ENCODE results near the gene WWC2. TPM values are rescaled to one million over a fixed set of nuclear protein-coding genes. Genes with fewer than 3 reads are reported as not detected.

The WWC2 gene
- polyA plus RNA-seq, 2 of the 4 experiments (the other 2 are of a cell fraction) = 14.9 to 26.9 TPM

DNA sequence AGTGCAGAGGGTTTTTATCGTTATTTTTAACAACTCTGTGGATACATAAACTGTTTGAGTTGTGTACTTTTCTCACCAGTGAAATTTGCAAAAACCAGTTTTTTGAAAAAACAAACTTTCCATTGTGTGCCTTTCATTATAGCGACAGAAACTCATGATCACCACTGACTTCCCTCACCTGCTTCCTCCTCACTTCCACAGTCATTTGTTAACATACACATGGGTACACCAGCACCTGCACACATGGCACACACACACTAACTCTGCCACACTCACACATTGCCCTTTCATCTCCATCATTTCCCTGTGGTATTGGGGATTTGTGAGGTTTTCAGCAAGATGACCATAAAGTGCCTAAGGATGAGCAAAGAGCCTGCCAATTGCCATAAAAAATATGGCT is 200.4 kb downstream of the WWC2 start (continued):
- TF ChIP-seq EHMT2 (IDR thresholded peaks at IDR 0.05; ENCODE audit: low read depth) (no peak), RARB (CRISPR knock-in tag; IDR thresholded peaks at IDR 0.05) (no peak), CBX2 (IDR thresholded peaks at IDR 0.05; ENCODE audit: borderline replicate concordance, low read depth) (no peak), TP53 (CRISPR knock-in tag; IDR thresholded peaks at IDR 0.05) (no peak), FOXS1 (CRISPR knock-in tag; IDR thresholded peaks at IDR 0.05) (no peak), ZFP36 (IDR thresholded peaks at IDR 0.05; ENCODE audit: borderline replicate concordance, partially characterized antibody) (no peak)
- TF ChIP-seq, protein P1, sequence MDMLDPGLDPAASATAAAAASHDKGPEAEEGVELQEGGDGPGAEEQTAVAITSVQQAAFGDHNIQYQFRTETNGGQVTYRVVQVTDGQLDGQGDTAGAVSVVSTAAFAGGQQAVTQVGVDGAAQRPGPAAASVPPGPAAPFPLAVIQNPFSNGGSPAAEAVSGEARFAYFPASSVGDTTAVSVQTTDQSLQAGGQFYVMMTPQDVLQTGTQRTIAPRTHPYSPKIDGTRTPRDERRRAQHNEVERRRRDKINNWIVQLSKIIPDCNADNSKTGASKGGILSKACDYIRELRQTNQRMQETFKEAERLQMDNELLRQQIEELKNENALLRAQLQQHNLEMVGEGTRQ (IDR thresholded peaks at IDR 0.05) = no peak
- TF ChIP-seq, protein P2, sequence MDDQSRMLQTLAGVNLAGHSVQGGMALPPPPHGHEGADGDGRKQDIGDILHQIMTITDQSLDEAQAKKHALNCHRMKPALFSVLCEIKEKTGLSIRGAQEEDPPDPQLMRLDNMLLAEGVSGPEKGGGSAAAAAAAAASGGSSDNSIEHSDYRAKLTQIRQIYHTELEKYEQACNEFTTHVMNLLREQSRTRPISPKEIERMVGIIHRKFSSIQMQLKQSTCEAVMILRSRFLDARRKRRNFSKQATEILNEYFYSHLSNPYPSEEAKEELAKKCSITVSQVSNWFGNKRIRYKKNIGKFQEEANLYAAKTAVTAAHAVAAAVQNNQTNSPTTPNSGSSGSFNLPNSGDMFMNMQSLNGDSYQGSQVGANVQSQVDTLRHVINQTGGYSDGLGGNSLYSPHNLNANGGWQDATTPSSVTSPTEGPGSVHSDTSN (IDR thresholded peaks at IDR 0.05) = no peak

DNA sequence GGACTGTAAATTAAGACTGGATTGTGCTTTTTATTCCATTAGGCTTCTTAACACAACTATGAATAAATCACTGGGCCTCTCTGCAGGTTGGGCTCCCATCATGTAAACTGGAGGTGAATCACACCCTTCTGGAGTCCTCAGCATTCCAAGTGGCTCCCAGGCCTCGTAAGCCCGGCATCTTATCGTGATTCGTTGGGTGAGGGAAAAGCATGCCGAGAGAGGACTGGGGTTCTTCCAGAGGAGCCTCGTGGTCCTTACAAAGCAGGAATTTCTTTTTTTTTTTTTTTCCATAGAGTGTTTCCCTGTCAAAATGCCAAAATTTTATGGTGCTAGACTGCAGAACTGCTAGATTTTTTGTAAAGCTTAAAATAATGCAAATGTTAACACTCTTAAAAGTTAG is 201.0 kb downstream of the WWC2 start:
- Histone ChIP-seq H3K4me3 (no peak overlapping the region), H3K4me2 (no peak overlapping the region), H3K4me1 (no peaks in the 10 kb centered on the region), H3K27ac (no peak overlapping the region), H3K9me3 (no peaks in the 10 kb centered on the region)
- WGBS (ENCODE audit: missing lambda C conversion rate) = 94% methylated on average over 6 of the region's 6 CpGs
- FAIRE-seq (no peak), ATAC-seq (no peak), DNase-seq (ENCODE audit: low read depth in 1 of 2, low spot score in 1 of 2) (no peak)
- ChIA-PET CTCF (no interaction called here), POLR2A (no interaction called here)
- TF ChIP-seq TFCP2L1 (CRISPR knock-in tag; IDR thresholded peaks at IDR 0.05) (no peak), BHLHE40 (IDR thresholded peaks at IDR 0.05; ENCODE audit: low read depth, low read length) (no peak)

DNA sequence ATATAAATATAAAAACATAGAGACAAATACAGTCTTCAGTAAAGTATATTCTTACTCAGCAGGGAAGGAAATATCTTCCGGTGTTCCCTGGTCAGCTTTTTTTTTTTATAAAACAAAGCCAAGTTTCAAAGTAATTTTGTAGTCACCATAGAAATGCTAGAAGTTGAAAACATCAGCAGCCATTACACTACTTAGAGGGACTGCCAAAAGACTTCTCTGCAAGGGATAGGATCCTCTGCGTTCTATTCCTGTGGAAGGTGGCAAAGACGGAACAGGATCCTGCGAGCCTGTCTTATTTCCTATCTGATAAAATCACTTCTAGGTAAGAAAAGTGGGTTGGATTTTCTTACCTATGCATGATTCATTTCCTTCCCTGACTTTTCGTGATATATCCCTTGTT is 201.6 kb downstream of the WWC2 start:
- no peaks in the 10 kb centered on the region for H3K9me3 ChIP-seq
- WGBS (ENCODE audit: missing lambda C conversion rate) = 91% methylated on average over 5 of the region's 5 CpGs
- no peak overlapping the region for H3K4me3 ChIP-seq
- no peak overlapping the region for H3K27ac ChIP-seq
- no peaks in the 10 kb centered on the region for H3K4me1 ChIP-seq
- POLR2A ChIA-PET = no interaction called here
- no peak for DNase-seq (ENCODE audit: low read depth in 1 of 2, low spot score in 1 of 2)
- FAIRE-seq = no peak
- ATAC-seq = no peak
- CTCF ChIA-PET = no interaction called here
- no peak for TF ChIP-seq RAD21 (conservative IDR thresholded peaks at IDR 0.05 in 1 of 2, IDR thresholded peaks at IDR 0.05 in 1 of 2)
- TF ChIP-seq CBX8 (IDR thresholded peaks at IDR 0.05) = no peak
- TF ChIP-seq, protein P3, sequence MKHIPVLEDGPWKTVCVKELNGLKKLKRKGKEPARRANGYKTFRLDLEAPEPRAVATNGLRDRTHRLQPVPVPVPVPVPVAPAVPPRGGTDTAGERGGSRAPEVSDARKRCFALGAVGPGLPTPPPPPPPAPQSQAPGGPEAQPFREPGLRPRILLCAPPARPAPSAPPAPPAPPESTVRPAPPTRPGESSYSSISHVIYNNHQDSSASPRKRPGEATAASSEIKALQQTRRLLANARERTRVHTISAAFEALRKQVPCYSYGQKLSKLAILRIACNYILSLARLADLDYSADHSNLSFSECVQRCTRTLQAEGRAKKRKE (CRISPR knock-in tag; IDR thresholded peaks at IDR 0.05; ENCODE audit: low read depth) = no peak
- TF ChIP-seq, protein P1 (IDR thresholded peaks at IDR 0.05) = no peak
- TF ChIP-seq, protein P4, sequence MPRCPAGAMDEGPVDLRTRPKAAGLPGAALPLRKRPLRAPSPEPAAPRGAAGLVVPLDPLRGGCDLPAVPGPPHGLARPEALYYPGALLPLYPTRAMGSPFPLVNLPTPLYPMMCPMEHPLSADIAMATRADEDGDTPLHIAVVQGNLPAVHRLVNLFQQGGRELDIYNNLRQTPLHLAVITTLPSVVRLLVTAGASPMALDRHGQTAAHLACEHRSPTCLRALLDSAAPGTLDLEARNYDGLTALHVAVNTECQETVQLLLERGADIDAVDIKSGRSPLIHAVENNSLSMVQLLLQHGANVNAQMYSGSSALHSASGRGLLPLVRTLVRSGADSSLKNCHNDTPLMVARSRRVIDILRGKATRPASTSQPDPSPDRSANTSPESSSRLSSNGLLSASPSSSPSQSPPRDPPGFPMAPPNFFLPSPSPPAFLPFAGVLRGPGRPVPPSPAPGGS (IDR thresholded peaks at IDR 0.05) = no peak
- TF ChIP-seq RNF2 (IDR thresholded peaks at IDR 0.05; ENCODE audit: borderline replicate concordance, low read depth) = no peak
- no peak for TF ChIP-seq CHD4 (IDR thresholded peaks at IDR 0.05; ENCODE audit: borderline replicate concordance)
- TF ChIP-seq SMC3 (IDR thresholded peaks at IDR 0.05) = no peak
- no peak for TF ChIP-seq RFX5 (IDR thresholded peaks at IDR 0.05)
- TF ChIP-seq HEYL (CRISPR knock-in tag; IDR thresholded peaks at IDR 0.05) = no peak
- TF ChIP-seq, protein P5, sequence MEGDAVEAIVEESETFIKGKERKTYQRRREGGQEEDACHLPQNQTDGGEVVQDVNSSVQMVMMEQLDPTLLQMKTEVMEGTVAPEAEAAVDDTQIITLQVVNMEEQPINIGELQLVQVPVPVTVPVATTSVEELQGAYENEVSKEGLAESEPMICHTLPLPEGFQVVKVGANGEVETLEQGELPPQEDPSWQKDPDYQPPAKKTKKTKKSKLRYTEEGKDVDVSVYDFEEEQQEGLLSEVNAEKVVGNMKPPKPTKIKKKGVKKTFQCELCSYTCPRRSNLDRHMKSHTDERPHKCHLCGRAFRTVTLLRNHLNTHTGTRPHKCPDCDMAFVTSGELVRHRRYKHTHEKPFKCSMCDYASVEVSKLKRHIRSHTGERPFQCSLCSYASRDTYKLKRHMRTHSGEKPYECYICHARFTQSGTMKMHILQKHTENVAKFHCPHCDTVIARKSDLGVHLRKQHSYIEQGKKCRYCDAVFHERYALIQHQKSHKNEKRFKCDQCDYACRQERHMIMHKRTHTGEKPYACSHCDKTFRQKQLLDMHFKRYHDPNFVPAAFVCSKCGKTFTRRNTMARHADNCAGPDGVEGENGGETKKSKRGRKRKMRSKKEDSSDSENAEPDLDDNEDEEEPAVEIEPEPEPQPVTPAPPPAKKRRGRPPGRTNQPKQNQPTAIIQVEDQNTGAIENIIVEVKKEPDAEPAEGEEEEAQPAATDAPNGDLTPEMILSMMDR (IDR thresholded peaks at IDR 0.05) = no peak
- TF ChIP-seq GATA3 (IDR thresholded peaks at IDR 0.05; ENCODE audit: borderline replicate concordance) = no peak
- TF ChIP-seq, protein P2 (IDR thresholded peaks at IDR 0.05) = no peak
- TF ChIP-seq, protein P6, sequence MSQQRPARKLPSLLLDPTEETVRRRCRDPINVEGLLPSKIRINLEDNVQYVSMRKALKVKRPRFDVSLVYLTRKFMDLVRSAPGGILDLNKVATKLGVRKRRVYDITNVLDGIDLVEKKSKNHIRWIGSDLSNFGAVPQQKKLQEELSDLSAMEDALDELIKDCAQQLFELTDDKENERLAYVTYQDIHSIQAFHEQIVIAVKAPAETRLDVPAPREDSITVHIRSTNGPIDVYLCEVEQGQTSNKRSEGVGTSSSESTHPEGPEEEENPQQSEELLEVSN (IDR thresholded peaks at IDR 0.05; ENCODE audit: borderline replicate concordance, low read depth) = no peak
- no peak overlapping the region for H3K4me2 ChIP-seq

Data from A549 (cell line).